HG03439 (cell line): Measurements from ENCODE around the gene SRPRB.
A peak's percentile ranks its signal among the peaks of the same experiment; 100 is the strongest.

Source experiments
- ATAC-seq: cut with Tn5 transposase; IDR thresholded peaks from one replicate; pipeline ENCODE4 v1.9.1; 2021; ENCODE audit warnings: mild to moderate bottlenecking, moderate library complexity; ENCODE audit not compliant: unreplicated experiment

SRPRB gene

GRCh38 chr3:133805702-133806475, at the start of gene SRPRB:
Gene SRPRB, plus strand, starts transcription at chr3:133805815. Its CDS starts 34 bp downstream, at chr3:133805849.
- peak; percentile 99 for ATAC-seq

- no peak for ATAC-seq
Measured at GRCh38 chr3:133756716-133757694, 48.6 kb upstream of the SRPRB start.

GRCh38 chr3:133757701-133758567, 47.7 kb upstream of the SRPRB start:
- ATAC-seq: no peak

GRCh38 chr3:133758568-133758928, 47.1 kb upstream of the SRPRB start:
- no peak for ATAC-seq

GRCh38 chr3:133758964-133759739, 46.5 kb upstream of the SRPRB start:
- ATAC-seq: no peak

- no peak for ATAC-seq
Measured at GRCh38 chr3:133759740-133760305, 45.8 kb upstream of the SRPRB start.

- no peak for ATAC-seq
Measured at GRCh38 chr3:133760916-133761315, 44.7 kb upstream of the SRPRB start.

GRCh38 chr3:133761605-133762484, 43.8 kb upstream of the SRPRB start:
- ATAC-seq: no peak

GRCh38 chr3:133762539-133762938, 43.1 kb upstream of the SRPRB start:
- ATAC-seq: no peak

GRCh38 chr3:133763797-133764683, 41.6 kb upstream of the SRPRB start:
- no peak for ATAC-seq

- ATAC-seq: no peak
Measured at GRCh38 chr3:133765256-133765655, 40.4 kb upstream of the SRPRB start.

GRCh38 chr3:133767607-133768006, 38.0 kb upstream of the SRPRB start:
- ATAC-seq: no peak

- ATAC-seq: no peak
Measured at GRCh38 chr3:133769536-133769935, 36.1 kb upstream of the SRPRB start.

GRCh38 chr3:133773732-133774131, 31.9 kb upstream of the SRPRB start:
- no peak for ATAC-seq

GRCh38 chr3:133775309-133775708, 30.3 kb upstream of the SRPRB start:
- ATAC-seq: no peak

GRCh38 chr3:133775835-133776234, 29.8 kb upstream of the SRPRB start:
- ATAC-seq: no peak

GRCh38 chr3:133776794-133777438, 28.7 kb upstream of the SRPRB start:
- no peak for ATAC-seq
